Activated naive CD8-positive, alpha-beta T cell treated with anti-CD3 and anti-CD28 coated beads, Interleukin-2, amount 50 U/mL, for 16 hours (primary cell): ENCODE data around the gene CWC27.
"Not testable (repeated sequence)": the region's sequence is repeated elsewhere in the genome, so short reads cannot be mapped to it uniquely, and the experiment has no call there.

Experiments
- DNase-seq: peaks from one replicate; pipeline ENCODE4 v3.0.0-alpha.2; 2020; ENCODE audit warnings: low read depth, low spot score

Gene CWC27

GRCh38 chr5:64788156-64788555, 19.4 kb downstream of the CWC27 start:
- no peak for DNase-seq

GRCh38 chr5:64789457-64789856, 20.7 kb downstream of the CWC27 start:
- no peak for DNase-seq

GRCh38 chr5:64790210-64790609, 21.5 kb downstream of the CWC27 start:
- DNase-seq: no peak

GRCh38 chr5:64792469-64792868, 23.7 kb downstream of the CWC27 start:
- no peak for DNase-seq

- no peak for DNase-seq
These were observed 25.5 kb downstream of the CWC27 start for GRCh38 chr5:64794053-64794770.

GRCh38 chr5:64796301-64796700, 27.6 kb downstream of the CWC27 start:
- DNase-seq: no peak

- no peak for DNase-seq
These were observed 32.2 kb downstream of the CWC27 start for GRCh38 chr5:64800926-64801325.

GRCh38 chr5:64806537-64806936, 37.8 kb downstream of the CWC27 start:
- no peak for DNase-seq

- no peak for DNase-seq
These were observed 38.8 kb downstream of the CWC27 start for GRCh38 chr5:64807520-64807919.

GRCh38 chr5:64811050-64811640, 42.4 kb downstream of the CWC27 start:
- DNase-seq: no peak

- no peak for DNase-seq
These were observed 45.3 kb downstream of the CWC27 start for GRCh38 chr5:64814073-64814472.

- no peak for DNase-seq
These were observed 49.5 kb downstream of the CWC27 start for GRCh38 chr5:64818245-64818644.

GRCh38 chr5:64819345-64819744, 50.6 kb downstream of the CWC27 start:
- DNase-seq: not testable (repeated sequence)

GRCh38 chr5:64822320-64822719, 53.6 kb downstream of the CWC27 start:
- no peak for DNase-seq

GRCh38 chr5:64826541-64826940, 57.8 kb downstream of the CWC27 start:
- DNase-seq: no peak

- no peak for DNase-seq
These were observed 59.0 kb downstream of the CWC27 start for GRCh38 chr5:64827703-64828102.

- DNase-seq: not testable (repeated sequence)
These were observed 61.9 kb downstream of the CWC27 start for GRCh38 chr5:64830650-64831049.

GRCh38 chr5:64831996-64832395, 63.3 kb downstream of the CWC27 start:
- no peak for DNase-seq

GRCh38 chr5:64834037-64834436, 65.3 kb downstream of the CWC27 start:
- no peak for DNase-seq

- no peak for DNase-seq
These were observed 65.9 kb downstream of the CWC27 start for GRCh38 chr5:64834611-64835010.

- DNase-seq: no peak
These were observed 66.5 kb downstream of the CWC27 start for GRCh38 chr5:64835266-64835665.

GRCh38 chr5:64836190-64836755, 67.5 kb downstream of the CWC27 start:
- no peak for DNase-seq

- no peak for DNase-seq
These were observed 68.1 kb downstream of the CWC27 start for GRCh38 chr5:64836786-64837185.
